Kidney (tissue), 14 donors: ENCODE measurements around the gene PMCH. TPM values are rescaled to one million over a fixed set of nuclear protein-coding genes. Genes with fewer than 3 reads are reported as not detected.

Source experiments
- DNase-seq, 5 donors: peaks; one replicate each; pipeline ENCODE4 v3.0.0-alpha.2; 2013 to 2020
- FAIRE-seq: peaks from 2 replicates; lab custom pipeline; 2012; peaks lifted over from hg19 to GRCh38; lab: Jason Lieb, UNC
- H3K27ac ChIP-seq, 2 donors: one replicate each; pipeline ENCODE4 v1.7.0; 2013; ENCODE audit warnings: low read depth in 2 of 2, low read length in 2 of 2, inconsistent platforms in 1 of 2
- H3K27me3 ChIP-seq: one replicate; pipeline ENCODE4 v1.7.1; 2013; ENCODE audit warnings: low read length, inconsistent platforms; ENCODE audit not compliant: control insufficient read depth, insufficient read depth
- H3K36me3 ChIP-seq, 3 donors: one replicate each; pipeline versions ENCODE4 v1.7.0 to v1.7.1; 2013; ENCODE audit warnings: low read length in 3 of 3, control low read depth in 1 of 3, inconsistent platforms in 1 of 3; ENCODE audit not compliant: insufficient read depth in 3 of 3, control insufficient read depth in 2 of 3
- H3K4me1 ChIP-seq, 3 donors: one replicate each; pipeline versions ENCODE4 v1.7.0 to v1.7.1; 2013; ENCODE audit warnings: low read length in 3 of 3, inconsistent platforms in 1 of 3, low read depth in 1 of 3; ENCODE audit not compliant: control insufficient read depth in 2 of 3, insufficient read depth in 2 of 3
- H3K4me3 ChIP-seq, 3 donors: one replicate each; pipeline versions ENCODE4 v1.7.0 to v1.8.1; 2013; ENCODE audit warnings: low read length in 3 of 3, control low read depth in 1 of 3, inconsistent platforms in 1 of 3
- H3K9ac ChIP-seq, 3 donors: one replicate each; pipeline versions ENCODE4 v1.7.0 to v1.7.1; 2013; ENCODE audit warnings: low read length in 3 of 3, control low read depth in 1 of 3, inconsistent platforms in 1 of 3
- H3K9me3 ChIP-seq, 3 donors: one replicate each; pipeline versions ENCODE4 v1.7.0 to v1.7.1; 2013; ENCODE audit warnings: low read length in 3 of 3, control low read depth in 1 of 3, inconsistent platforms in 1 of 3; ENCODE audit not compliant: control insufficient read depth in 2 of 3, insufficient read depth in 1 of 3
- CTCF ChIP-seq: IDR thresholded peaks from 3 replicates; pipeline ENCODE4 v1.5.1; 2012; ENCODE audit warnings: mild to moderate bottlenecking, moderate library complexity, borderline replicate concordance; ENCODE audit not compliant: insufficient read depth; ENCODE audit errors: extremely low read depth
- intact Hi-C: fragments of 100-400 bp; cut with DNase I; formaldehyde crosslinking; loops from one replicate; pipeline ENCODE4 v1.11.1; 2022
- polyA plus RNA-seq: library from polyadenylated mRNA; stranded (reverse); fragments of 350-450 nt; fragmentation: Illumina TruSeq; extraction: RNeasy Lipid Tissue Mini Kit (QIAGEN cat#74804); gene quantifications from one replicate; pipeline ENCODE4 v1.2.3, GENCODE V29; 2014; ENCODE audit warnings: low read depth, low replicate concordance; ENCODE audit not compliant: insufficient read depth
- total RNA-seq: library from RNA; stranded (reverse); fragmentation: NEBNext Ultra II Directional; extraction: Animal tissue kit (Norgen Biotek cat#: 25700); gene quantifications from one replicate; pipeline ENCODE4 v1.2.1, GENCODE V29; 2021
- donor health status: control.
- donor health status: control.
- donor health status: control.
- donor health status: control.
- donor health status: control.
- donor health status: DM: yes; HTN: yes; CAD: no.
- donor health status: Normal renal cell carcinoma (clear cell type).

PMCH gene
- total and polyA plus RNA-seq, 2 donors from 2014 or later: not detected

DNA sequence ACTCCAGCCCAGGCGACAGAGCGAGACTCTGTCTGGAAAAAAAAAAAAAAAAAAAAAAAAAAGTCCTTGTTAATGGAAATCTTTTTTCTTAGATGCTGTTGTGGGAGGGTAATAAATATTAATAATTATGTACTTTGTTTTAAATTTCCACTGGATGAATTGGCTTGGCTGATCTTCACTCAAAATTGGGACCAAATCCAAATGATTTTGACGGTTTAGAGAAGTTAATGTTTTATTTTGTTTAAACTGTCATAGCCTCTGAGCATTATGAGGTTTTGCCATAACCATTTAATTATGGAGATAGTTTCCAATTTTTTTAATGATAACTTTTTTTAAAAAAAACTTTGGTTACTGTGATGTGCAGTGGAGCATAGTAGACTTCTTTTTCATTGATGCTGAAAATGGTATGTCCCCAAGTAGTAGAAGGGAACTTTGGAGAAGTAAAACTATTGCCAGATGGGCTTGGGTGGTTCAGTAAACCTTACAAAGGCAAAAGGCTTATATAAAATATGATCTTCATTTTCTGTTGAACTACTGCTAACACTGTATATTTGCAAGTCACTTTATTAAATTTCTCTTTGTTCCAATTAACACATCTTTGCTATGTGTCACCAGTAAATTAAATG lies 3.9 kb upstream of the PMCH start:
- H3K9me3 ChIP-seq: no peaks in the 10 kb centered on the region
- no peak overlapping the region for H3K4me3 ChIP-seq
- H3K9ac ChIP-seq: no peak overlapping the region
- intact Hi-C loops: no loop called here
- FAIRE-seq: no peak
- DNase-seq: no peak
- no peak for TF ChIP-seq CTCF
- H3K27ac ChIP-seq: no peak overlapping the region
- no peaks in the 10 kb centered on the region for H3K36me3 ChIP-seq
- no peaks in the 10 kb centered on the region for H3K27me3 ChIP-seq
- H3K4me1 ChIP-seq: no peaks in the 10 kb centered on the region

DNA sequence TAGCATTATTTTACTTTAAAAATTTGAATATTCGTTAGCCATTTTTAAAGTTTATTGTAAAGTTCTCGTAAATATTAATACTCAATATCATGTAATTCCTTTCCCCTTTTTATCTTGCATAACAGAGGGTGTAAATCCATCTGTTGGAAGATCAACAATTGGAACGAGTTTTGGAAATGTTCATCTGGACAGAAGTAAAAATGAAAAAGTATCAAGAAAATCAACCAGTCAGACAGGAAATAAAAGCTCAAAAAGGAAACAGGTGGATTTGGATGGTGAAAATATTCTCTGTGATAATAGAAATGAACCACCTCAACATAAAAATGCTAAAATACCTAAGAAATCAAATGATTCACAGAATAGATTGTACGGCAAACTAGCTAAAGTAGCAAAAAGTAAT lies 1.8 kb downstream of the PMCH start:
- Histone ChIP-seq H3K36me3 (no peaks in the 10 kb centered on the region), H3K9ac (no peak overlapping the region), H3K4me3 (no peak overlapping the region), H3K27ac (no peak overlapping the region), H3K4me1 (no peaks in the 10 kb centered on the region), H3K27me3 (no peaks in the 10 kb centered on the region), H3K9me3 (no peaks in the 10 kb centered on the region)
- intact Hi-C loops: no loop called here
- DNase-seq (no peak), FAIRE-seq (no peak)
- TF ChIP-seq CTCF: no peak

DNA sequence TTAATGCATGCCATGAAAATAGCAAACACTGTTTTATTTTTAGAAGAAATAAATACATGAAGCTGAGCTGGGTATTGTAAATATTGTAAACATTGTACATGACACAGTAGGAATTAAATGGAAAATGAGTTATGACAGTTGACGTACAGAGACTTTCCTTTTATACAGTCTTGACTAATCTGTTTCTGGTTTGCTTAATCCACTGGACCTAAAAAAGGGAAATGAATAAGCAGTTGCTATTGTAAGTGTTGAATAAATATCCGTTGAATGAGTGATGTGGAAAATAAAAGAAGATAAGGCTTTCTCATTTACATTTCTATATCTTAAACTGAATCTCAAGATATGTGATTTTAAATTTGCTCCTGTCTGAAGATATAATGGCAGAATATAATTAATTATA lies 15.0 kb downstream of the PMCH start:
- TF ChIP-seq CTCF: no peak

GRCh38 chr12:102174761-102175160 lies 22.9 kb downstream of the PMCH start:
- FAIRE-seq: no peak
- no peak overlapping the region for H3K9ac ChIP-seq
- no peaks in the 10 kb centered on the region for H3K9me3 ChIP-seq
- H3K4me1 ChIP-seq: no peaks in the 10 kb centered on the region
- H3K4me3 ChIP-seq: no peak overlapping the region
- no peak overlapping the region for H3K27ac ChIP-seq
- intact Hi-C loops: no loop called here
- H3K27me3 ChIP-seq: no peaks in the 10 kb centered on the region
- no peaks in the 10 kb centered on the region for H3K36me3 ChIP-seq
- no peak for TF ChIP-seq CTCF
- no peak for DNase-seq

More for the DNA sequence above, 15.0 kb downstream of the PMCH start:
- H3K36me3 ChIP-seq: no peaks in the 10 kb centered on the region
- H3K27ac ChIP-seq: no peak overlapping the region
- H3K27me3 ChIP-seq: no peaks in the 10 kb centered on the region
- H3K9me3 ChIP-seq: no peaks in the 10 kb centered on the region
- DNase-seq (no peak), FAIRE-seq (no peak)
- no peaks in the 10 kb centered on the region for H3K4me1 ChIP-seq
- H3K4me3 ChIP-seq: no peak overlapping the region
- no peak overlapping the region for H3K9ac ChIP-seq
- intact Hi-C loops: no loop called here
